Mononuclear cell (primary cell): ENCODE data around the gene ANKRD28. TPM values are rescaled to one million over a fixed set of nuclear protein-coding genes. Genes with fewer than 3 reads are reported as not detected.
"Not testable (repeated sequence)": the region's sequence is repeated elsewhere in the genome, so short reads cannot be mapped to it uniquely, and the experiment has no call there.

Source experiments
- H3K27me3 ChIP-seq: 2 replicates; pipeline ENCODE4 v1.6.0; 2011; ENCODE audit warnings: low read length, control low read depth; ENCODE audit not compliant: insufficient read depth
- H3K4me1 ChIP-seq: 2 replicates; pipeline ENCODE4 v1.5.1; 2011; ENCODE audit warnings: mild to moderate bottlenecking, low read length, control low read depth; ENCODE audit not compliant: insufficient read depth
- H3K4me3 ChIP-seq: 2 replicates; pipeline ENCODE4 v1.5.1; 2011; ENCODE audit warnings: mild to moderate bottlenecking, low read length, moderate library complexity
- H3K9me3 ChIP-seq: 2 replicates; pipeline ENCODE4 v1.5.1; 2011; ENCODE audit warnings: low read depth, mild to moderate bottlenecking, control low read depth, low read length
- total RNA-seq: library from RNA; depleted of rRNA; stranded (reverse); fragments of >200 nt; gene quantifications from one replicate; pipeline ENCODE4 v1.2.3, GENCODE V29; 2012

Gene ANKRD28
- total RNA-seq, result 82.3 TPM

DNA sequence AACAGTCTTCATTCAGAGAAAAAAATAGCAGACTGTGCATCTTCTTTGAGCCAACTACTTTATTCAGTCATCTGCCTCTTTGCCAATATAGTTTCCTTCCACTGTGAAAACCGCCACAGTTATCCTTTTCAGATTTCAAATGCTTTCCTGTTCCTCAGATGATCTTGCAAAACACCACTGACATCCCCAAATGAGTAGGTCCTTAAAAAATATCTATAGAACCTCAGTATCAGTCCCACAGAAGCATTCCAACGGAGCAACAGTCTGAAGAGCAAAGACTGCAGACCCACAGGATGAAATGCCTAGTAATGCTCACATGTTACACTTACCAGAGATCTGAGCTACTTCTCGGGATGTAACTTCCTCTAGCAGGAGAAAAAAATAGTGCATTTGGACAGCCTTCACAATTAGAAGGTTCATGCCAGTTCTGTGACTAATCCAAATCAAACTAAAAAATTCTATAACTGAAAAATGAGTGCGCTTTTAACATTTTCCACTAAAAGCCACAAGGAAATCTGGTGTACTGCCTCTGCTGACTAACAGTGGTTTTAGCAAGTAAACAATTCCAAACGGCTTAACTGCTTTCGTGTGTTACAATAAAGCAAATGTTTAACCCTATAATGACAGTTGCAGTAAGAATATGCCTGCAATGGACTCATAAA is at the start of gene ANKRD28:
ANKRD28 (minus strand) TSS at position 338 of the 662 bp plus-strand sequence. CDS start 1,458 bp downstream, outside the sequence.
- H3K4me3 ChIP-seq, result peak within 1 kb of the TSS; percentile 30

GRCh38 chr3:15847239-15847638 is 49.5 kb upstream of the ANKRD28 start:
- no peaks in the 10 kb centered on the region for H3K4me1 ChIP-seq
- H3K27me3 ChIP-seq, result no peaks in the 10 kb centered on the region
- H3K9me3 ChIP-seq, result no peaks in the 10 kb centered on the region
- H3K4me3 ChIP-seq, result no peak overlapping the region

More for the DNA sequence above, at the start of gene ANKRD28:
- Histone ChIP-seq H3K9me3 (no peaks in the 10 kb centered on the region), H3K27me3 (no peaks in the 10 kb centered on the region), H3K4me1 (peaks cover 51% of the 10 kb centered on the region)

GRCh38 chr3:15846606-15847005 is 48.8 kb upstream of the ANKRD28 start:
- no peaks in the 10 kb centered on the region for H3K9me3 ChIP-seq
- no peaks in the 10 kb centered on the region for H3K27me3 ChIP-seq
- H3K4me3 ChIP-seq, result no peak overlapping the region
- no peaks in the 10 kb centered on the region for H3K4me1 ChIP-seq

- no peaks in the 10 kb centered on the region for H3K27me3 ChIP-seq
- H3K4me3 ChIP-seq, result no peak overlapping the region
- H3K4me1 ChIP-seq, result no peaks in the 10 kb centered on the region
- no peaks in the 10 kb centered on the region for H3K9me3 ChIP-seq
These were observed 47.7 kb upstream of the ANKRD28 start for GRCh38 chr3:15845475-15845874.

DNA sequence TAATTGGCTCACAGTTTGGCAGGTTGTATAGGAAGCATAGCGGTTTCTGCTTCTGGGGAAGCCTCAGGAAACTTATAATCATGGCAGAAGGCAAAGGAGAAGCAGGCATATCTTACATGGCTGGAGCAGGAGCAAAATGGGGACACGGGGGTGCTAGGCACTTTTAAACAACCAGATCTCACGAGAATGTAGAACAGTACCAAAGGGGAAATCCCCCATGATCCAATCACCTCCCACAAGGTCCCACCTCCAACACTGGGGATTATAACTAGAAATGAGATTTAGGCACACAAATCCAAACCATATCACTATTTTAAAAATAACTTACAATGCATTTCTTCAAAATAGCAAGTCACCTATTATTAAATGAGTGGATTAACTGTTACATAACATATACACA is 47.1 kb upstream of the ANKRD28 start:
- no peaks in the 10 kb centered on the region for H3K4me1 ChIP-seq
- no peaks in the 10 kb centered on the region for H3K27me3 ChIP-seq
- H3K9me3 ChIP-seq, result no peaks in the 10 kb centered on the region
- no peak overlapping the region for H3K4me3 ChIP-seq

DNA sequence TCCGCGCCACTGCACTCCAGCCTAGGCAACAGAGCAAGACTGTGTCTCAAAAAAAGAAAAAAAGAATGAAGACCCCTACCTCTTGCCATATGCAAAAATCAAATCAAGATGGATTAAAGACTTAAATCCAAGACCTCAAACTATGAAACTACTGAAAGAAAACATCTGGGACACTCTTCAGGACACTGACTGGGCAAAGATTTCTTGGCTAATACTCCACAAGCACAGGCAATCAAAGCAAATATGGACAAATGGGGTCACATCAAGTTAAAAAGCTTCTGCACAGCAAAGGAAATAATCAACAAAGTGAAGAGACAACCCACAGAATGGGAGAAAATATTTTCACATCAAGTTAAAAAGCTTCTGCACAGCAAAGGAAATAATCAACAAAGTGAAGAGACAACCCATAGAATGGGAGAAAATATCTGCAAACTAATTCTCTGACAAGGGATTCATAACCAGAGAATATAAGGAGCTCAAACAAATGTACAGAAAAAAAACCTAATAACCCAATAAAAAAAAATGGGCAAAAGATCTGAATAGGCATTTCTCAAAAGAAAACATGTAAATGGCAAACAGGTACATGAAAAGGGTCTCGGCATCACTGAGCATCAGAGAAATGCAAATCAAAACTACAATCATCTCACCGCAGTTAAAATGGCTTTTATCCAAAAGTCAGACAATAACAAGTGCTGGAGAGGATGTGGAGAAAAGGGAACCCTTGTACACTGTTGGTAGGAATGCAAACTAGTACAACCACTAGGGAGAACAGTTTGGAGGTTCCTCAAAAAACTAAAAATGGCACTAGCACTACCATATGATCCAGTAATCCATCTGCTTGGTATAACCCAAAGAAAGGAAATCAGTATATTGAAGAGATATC is 43.6 kb upstream of the ANKRD28 start:
- not testable (repeated sequence) for H3K4me3 ChIP-seq, H3K9me3 ChIP-seq

GRCh38 chr3:15839568-15839967 is 41.8 kb upstream of the ANKRD28 start:
- H3K4me1 ChIP-seq, result no peaks in the 10 kb centered on the region
- H3K27me3 ChIP-seq, result no peaks in the 10 kb centered on the region
- no peak overlapping the region for H3K4me3 ChIP-seq
- H3K9me3 ChIP-seq, result no peaks in the 10 kb centered on the region

More for the DNA sequence above, 43.6 kb upstream of the ANKRD28 start:
- H3K4me1 ChIP-seq, H3K27me3 ChIP-seq: not testable (repeated sequence)

- Histone ChIP-seq H3K27me3 (no peaks in the 10 kb centered on the region), H3K4me3 (no peak overlapping the region), H3K9me3 (no peaks in the 10 kb centered on the region), H3K4me1 (no peaks in the 10 kb centered on the region)
These were observed 34.1 kb upstream of the ANKRD28 start for GRCh38 chr3:15831927-15832326.

DNA sequence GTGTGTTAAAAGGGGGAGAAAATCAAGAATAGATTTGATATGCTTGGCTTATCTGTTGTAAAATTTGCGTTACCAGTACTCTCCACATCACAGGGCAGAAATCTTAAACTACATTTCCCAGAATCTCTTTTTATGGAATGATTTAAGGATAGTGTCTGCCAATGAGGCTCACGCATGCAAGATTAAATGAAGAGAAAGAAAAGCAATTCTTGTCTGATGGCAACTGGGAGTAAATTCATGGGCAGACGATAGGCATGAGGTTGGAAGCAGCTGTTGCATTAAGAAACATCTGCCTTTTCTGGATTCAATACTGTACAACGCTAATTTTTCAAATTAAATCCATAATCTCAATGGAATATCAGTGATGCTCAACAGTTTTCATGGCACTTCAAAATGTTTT is 27.2 kb upstream of the ANKRD28 start:
- Histone ChIP-seq H3K9me3 (no peaks in the 10 kb centered on the region), H3K27me3 (no peaks in the 10 kb centered on the region), H3K4me1 (no peaks in the 10 kb centered on the region), H3K4me3 (no peak overlapping the region)

DNA sequence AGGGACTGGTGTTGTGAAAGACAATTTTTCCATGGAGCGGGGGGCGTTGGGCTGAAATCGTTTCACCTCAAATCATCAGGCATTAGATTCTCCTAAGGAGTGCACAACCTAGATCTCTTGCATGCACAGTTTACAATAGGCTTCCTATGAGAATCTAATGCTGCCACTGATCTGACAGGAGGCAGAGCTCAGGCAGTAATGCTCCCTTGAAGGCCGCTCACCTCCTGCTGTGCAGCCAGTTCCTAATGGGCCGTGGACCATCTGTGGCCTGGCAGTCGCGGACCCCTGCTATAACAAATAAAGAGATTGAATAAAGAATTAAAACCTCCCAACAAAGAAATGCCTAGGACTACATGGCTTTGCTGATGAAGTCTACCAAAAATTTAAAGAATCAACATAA is 25.3 kb upstream of the ANKRD28 start:
- Histone ChIP-seq H3K27me3 (no peaks in the 10 kb centered on the region), H3K4me3 (no peak overlapping the region), H3K9me3 (no peaks in the 10 kb centered on the region), H3K4me1 (no peaks in the 10 kb centered on the region)

- no peaks in the 10 kb centered on the region for H3K9me3 ChIP-seq
- no peaks in the 10 kb centered on the region for H3K27me3 ChIP-seq
- H3K4me3 ChIP-seq, result no peak overlapping the region
- H3K4me1 ChIP-seq, result no peaks in the 10 kb centered on the region
These were observed 24.5 kb upstream of the ANKRD28 start for GRCh38 chr3:15822281-15822680.

DNA sequence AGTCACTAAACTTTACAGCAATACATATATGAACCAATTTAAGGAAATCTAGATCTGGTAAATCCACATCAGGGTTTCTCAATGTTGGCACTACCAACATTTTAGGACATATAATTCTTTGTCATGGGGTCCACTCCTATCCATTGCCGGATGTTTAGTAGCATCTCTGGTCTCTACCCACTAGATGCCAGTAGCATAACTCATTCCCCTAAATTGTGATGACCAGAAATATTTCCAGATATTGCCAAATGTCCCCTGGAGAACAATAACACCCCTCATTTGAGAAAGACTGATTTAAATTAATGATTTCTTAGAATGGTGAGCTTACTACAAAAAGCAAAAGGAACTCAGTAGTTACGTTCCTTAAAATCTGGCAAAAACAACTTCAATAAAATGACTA is 23.1 kb upstream of the ANKRD28 start:
- no peaks in the 10 kb centered on the region for H3K27me3 ChIP-seq
- H3K4me1 ChIP-seq, result peaks cover 3% of the 10 kb centered on the region
- no peak overlapping the region for H3K4me3 ChIP-seq
- no peaks in the 10 kb centered on the region for H3K9me3 ChIP-seq

DNA sequence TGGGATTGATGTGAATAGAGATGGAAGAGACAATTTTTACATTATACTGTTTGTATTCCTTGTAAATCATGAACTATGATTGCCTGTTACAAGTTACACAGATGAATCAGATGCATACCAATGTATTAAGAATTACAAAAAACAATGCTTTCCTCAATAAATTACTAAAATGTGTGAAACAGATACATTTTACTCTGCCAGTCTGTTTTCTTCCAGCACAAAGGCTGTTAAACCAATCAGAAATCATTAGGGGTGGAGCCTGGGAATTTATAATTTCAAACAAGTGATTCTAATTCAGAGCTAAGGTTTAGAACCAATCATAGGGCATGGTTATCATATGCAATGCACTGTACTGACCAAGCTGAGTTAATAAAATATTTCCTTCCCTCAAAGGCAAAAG is 21.8 kb upstream of the ANKRD28 start:
- H3K9me3 ChIP-seq, result no peaks in the 10 kb centered on the region
- no peaks in the 10 kb centered on the region for H3K27me3 ChIP-seq
- H3K4me1 ChIP-seq, result peaks cover 3% of the 10 kb centered on the region
- H3K4me3 ChIP-seq, result no peak overlapping the region

- Histone ChIP-seq H3K27me3 (no peaks in the 10 kb centered on the region), H3K9me3 (no peaks in the 10 kb centered on the region), H3K4me3 (no peak overlapping the region), H3K4me1 (peaks cover 3% of the 10 kb centered on the region)
These were observed 21.3 kb upstream of the ANKRD28 start for GRCh38 chr3:15819043-15819442.

- no peak overlapping the region for H3K4me3 ChIP-seq
- H3K9me3 ChIP-seq, result no peaks in the 10 kb centered on the region
- no peaks in the 10 kb centered on the region for H3K27me3 ChIP-seq
- H3K4me1 ChIP-seq, result peaks cover 3% of the 10 kb centered on the region
These were observed 17.9 kb upstream of the ANKRD28 start for GRCh38 chr3:15815696-15816095.
